DMS53 treated with DMSO at 0.1 percent for 48 hours (cell line): ENCODE results near the gene SYVN1.

Experiments
- DNase-seq: peaks from one replicate; lab custom pipeline; 2025; ENCODE audit not compliant: unreplicated experiment; lab: John Stamatoyannopoulos, UW

The SYVN1 gene

GRCh38 chr11:65087827-65088226 is 46.5 kb downstream of the SYVN1 start:
- DNase-seq: no peak

- DNase-seq: no peak
Measured at GRCh38 chr11:65087216-65087615, 47.1 kb downstream of the SYVN1 start.

GRCh38 chr11:65086809-65087208 is 47.5 kb downstream of the SYVN1 start:
- DNase-seq: no peak

- no peak for DNase-seq
Measured at GRCh38 chr11:65085446-65085845, 48.9 kb downstream of the SYVN1 start.

GRCh38 chr11:65084598-65085375 is 49.5 kb downstream of the SYVN1 start:
- no peak for DNase-seq

GRCh38 chr11:65083834-65084597 is 50.3 kb downstream of the SYVN1 start, which contains the start of the genes CDCA5 and ZFPL1:
CDCA5 (minus strand) TSS chr11:65084040; CDS start chr11:65083978, 62 bp downstream.
ZFPL1 (plus strand) TSS chr11:65084222; CDS start chr11:65084699, 477 bp downstream.
- peak; percentile 93 for DNase-seq

GRCh38 chr11:65083134-65083833 is 51.0 kb downstream of the SYVN1 start:
- no peak for DNase-seq

GRCh38 chr11:65078786-65079342 is 55.5 kb downstream of the SYVN1 start:
- DNase-seq: no peak

GRCh38 chr11:65078151-65078550 is 56.2 kb downstream of the SYVN1 start:
- DNase-seq: no peak

GRCh38 chr11:65077451-65077850 is 56.9 kb downstream of the SYVN1 start:
- DNase-seq: no peak
